ENCODE measurements around the gene GAREM1. TPM values are rescaled to one million over a fixed set of nuclear protein-coding genes. Genes with fewer than 3 reads are reported as not detected.

The GAREM1 gene
- total RNA-seq, 2 donors from 2014 or later: 12.0 to 15.4 TPM

DNA sequence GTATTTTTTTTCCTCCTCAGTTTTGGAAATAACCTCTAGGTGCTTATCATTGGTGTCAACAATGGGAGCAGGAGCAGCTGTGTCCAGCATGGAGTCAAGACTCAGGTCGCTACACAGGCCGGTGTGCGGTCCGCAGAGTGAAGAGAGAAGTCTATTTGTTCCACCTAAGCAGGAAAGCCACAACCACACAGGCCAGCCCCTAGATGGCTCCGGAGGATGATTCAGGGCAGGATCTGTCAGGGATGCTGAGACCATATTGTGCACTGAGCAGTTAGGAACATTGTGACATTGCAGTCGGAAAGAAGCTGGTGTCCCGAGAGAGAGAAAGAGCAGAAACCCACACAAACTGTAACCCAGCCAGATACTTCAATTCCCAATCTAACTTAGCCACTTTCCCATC is 136.9 kb downstream of the GAREM1 start:
- Histone ChIP-seq H3K4me3 (no peak overlapping the region), H3K36me3 (no peaks in the 10 kb centered on the region), H3K27me3 (replicated peaks; ENCODE audit: insufficient read depth) (no peaks in the 10 kb centered on the region), H3K9me3 (no peaks in the 10 kb centered on the region), H3K27ac (no peak overlapping the region), H3K4me1 (ENCODE audit: control insufficient read depth in 1 of 2, low read depth in 2 of 2) (no peaks in the 10 kb centered on the region)
- DNase-seq (ENCODE audit: low spot score): no peak
- TF ChIP-seq, protein P1, sequence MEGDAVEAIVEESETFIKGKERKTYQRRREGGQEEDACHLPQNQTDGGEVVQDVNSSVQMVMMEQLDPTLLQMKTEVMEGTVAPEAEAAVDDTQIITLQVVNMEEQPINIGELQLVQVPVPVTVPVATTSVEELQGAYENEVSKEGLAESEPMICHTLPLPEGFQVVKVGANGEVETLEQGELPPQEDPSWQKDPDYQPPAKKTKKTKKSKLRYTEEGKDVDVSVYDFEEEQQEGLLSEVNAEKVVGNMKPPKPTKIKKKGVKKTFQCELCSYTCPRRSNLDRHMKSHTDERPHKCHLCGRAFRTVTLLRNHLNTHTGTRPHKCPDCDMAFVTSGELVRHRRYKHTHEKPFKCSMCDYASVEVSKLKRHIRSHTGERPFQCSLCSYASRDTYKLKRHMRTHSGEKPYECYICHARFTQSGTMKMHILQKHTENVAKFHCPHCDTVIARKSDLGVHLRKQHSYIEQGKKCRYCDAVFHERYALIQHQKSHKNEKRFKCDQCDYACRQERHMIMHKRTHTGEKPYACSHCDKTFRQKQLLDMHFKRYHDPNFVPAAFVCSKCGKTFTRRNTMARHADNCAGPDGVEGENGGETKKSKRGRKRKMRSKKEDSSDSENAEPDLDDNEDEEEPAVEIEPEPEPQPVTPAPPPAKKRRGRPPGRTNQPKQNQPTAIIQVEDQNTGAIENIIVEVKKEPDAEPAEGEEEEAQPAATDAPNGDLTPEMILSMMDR (IDR thresholded peaks at IDR 0.05): no peak
- ATAC-seq (ENCODE audit: insufficient number of reproducible peaks, low FRiP score, low read depth): no peak

DNA sequence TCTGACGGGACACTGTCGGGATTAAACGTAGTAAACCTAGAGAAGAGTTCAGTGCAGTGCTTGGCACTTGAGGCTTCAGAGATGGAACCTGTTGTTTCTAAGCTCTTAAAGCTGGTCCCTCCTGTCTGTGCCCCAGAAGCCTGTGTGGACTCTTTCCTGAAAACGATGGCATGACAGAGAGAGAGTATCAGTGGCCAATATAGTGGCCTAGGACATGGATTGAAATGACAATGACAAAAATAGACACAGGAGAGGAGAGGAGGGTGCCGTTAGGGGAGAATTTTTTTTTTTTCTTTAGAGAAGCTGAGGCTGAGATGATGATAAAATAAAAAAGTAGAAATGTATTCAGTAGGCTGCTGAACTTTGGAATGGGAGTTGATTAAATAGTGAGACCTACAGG is 138.0 kb downstream of the GAREM1 start:
- Histone ChIP-seq H3K36me3 (no peaks in the 10 kb centered on the region), H3K4me1 (ENCODE audit: control insufficient read depth in 1 of 2, low read depth in 2 of 2) (peaks cover 0 to under 1% of the 10 kb centered on the region in 2 donors), H3K27me3 (replicated peaks; ENCODE audit: insufficient read depth) (no peaks in the 10 kb centered on the region), H3K4me3 (no peak overlapping the region), H3K9me3 (no peaks in the 10 kb centered on the region), H3K27ac (no peak overlapping the region)
- DNase-seq (ENCODE audit: low spot score): no peak
- TF ChIP-seq, protein P1 (IDR thresholded peaks at IDR 0.05): no peak
- ATAC-seq (ENCODE audit: insufficient number of reproducible peaks, low FRiP score, low read depth): no peak

DNA sequence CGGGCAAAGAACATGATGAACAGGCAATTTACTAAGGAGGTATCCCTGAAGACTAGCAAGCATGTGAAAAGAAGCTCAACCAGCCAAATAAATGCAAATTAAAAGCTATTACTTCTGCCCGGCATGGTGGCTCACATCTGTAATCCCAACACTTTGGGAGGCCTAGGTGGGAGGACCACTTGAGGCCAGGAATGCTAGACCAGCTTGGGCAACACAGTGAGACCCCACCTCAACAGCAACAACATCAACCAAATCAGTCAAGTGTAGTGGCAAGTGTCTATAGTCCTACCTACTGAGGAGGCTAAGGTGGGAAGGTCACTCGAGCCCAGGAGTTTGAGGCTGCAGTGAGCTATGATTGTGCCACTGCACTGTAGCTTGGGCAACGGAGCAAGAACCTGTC is 141.7 kb downstream of the GAREM1 start:
- Histone ChIP-seq H3K27me3 (replicated peaks; ENCODE audit: insufficient read depth) (no peaks in the 10 kb centered on the region), H3K4me1 (ENCODE audit: control insufficient read depth in 1 of 2, low read depth in 2 of 2) (peaks cover 5 to 19% of the 10 kb centered on the region in 2 donors), H3K36me3 (no peaks in the 10 kb centered on the region), H3K9me3 (no peaks in the 10 kb centered on the region), H3K27ac (no peak overlapping the region), H3K4me3 (no peak overlapping the region)
- ATAC-seq (ENCODE audit: insufficient number of reproducible peaks, low FRiP score, low read depth) (no peak), DNase-seq (ENCODE audit: low spot score) (no peak)
- TF ChIP-seq, protein P1 (IDR thresholded peaks at IDR 0.05): no peak

DNA sequence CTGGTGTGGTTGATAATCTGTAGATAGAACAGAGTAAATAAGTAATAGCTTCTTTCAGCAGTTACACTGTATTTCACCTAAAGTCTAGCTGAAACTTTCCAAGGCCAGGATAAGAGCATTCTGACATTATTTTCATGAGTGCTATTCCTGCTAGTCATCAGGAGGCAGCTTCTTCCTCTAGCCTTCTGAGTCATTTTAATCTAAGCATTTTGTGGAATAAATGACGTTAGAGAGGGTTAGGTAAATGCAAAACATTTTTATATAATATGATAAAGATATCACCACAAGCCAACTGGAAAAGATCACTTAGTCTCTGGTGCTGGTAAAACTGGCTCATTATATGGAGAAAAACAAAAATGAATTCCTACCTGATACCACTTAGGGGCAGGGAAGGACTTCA is 142.3 kb downstream of the GAREM1 start:
- TF ChIP-seq, protein P1 (IDR thresholded peaks at IDR 0.05): no peak
- DNase-seq (ENCODE audit: low spot score): no peak
- H3K4me1 ChIP-seq (ENCODE audit: control insufficient read depth in 1 of 2, low read depth in 2 of 2): peaks cover 5 to 19% of the 10 kb centered on the region in 2 donors

DNA sequence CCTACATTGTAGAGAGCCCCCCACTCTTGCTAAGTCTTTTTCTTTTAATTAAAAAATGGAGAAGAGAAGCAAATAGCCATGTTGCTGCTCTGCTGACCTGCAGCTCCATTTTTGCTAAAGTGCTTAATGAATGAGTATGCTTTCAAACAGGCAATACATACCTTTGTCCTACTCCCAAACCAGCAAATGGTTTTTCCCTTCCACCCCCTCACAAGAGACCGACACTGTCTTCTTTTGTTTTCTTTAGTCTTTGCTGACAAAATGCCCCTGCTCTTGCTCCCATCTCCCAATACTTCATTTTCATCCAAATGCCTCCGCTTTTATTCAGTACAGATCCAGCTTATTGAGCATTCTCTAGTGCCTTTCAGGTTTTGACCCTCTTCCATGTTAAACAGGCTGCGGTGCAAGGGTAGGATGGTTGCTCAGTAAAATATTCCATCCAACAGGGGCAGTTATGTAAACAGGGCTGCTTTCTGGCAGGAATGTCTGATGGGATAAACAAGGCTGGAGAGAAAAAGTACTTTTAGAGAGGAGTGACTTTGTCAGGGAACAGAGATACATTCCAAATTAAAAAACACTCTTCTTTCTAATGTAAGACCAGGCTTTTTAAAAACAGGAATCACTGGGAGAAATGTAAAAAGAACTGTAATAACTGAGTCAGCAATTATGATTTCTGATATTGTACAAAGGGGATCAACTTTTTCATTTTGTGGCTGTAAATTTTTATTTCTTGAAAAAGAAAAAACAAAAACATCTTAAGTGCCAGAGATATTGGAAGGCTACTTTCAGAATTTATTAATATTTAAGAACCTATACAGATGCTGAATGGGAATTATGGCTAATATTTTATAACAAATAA is 144.0 kb downstream of the GAREM1 start:
- H3K36me3 ChIP-seq: no peaks in the 10 kb centered on the region
- H3K27ac ChIP-seq: no peak overlapping the region
- TF ChIP-seq, protein P1 (IDR thresholded peaks at IDR 0.05): no peak
- ATAC-seq (ENCODE audit: insufficient number of reproducible peaks, low FRiP score, low read depth): no peak
- no peaks in the 10 kb centered on the region for H3K27me3 ChIP-seq (replicated peaks; ENCODE audit: insufficient read depth)
- peaks cover 5 to 19% of the 10 kb centered on the region in 2 donors for H3K4me1 ChIP-seq (ENCODE audit: control insufficient read depth in 1 of 2, low read depth in 2 of 2)
- no peak for DNase-seq (ENCODE audit: low spot score)
- H3K4me3 ChIP-seq: no peak overlapping the region
- H3K9me3 ChIP-seq: no peaks in the 10 kb centered on the region

More for the DNA sequence above, 142.3 kb downstream of the GAREM1 start:
- Histone ChIP-seq H3K27me3 (replicated peaks; ENCODE audit: insufficient read depth) (no peaks in the 10 kb centered on the region), H3K9me3 (no peaks in the 10 kb centered on the region), H3K36me3 (no peaks in the 10 kb centered on the region), H3K4me3 (no peak overlapping the region), H3K27ac (no peak overlapping the region)
- ATAC-seq (ENCODE audit: insufficient number of reproducible peaks, low FRiP score, low read depth): no peak
